OCI-LY7 (cell line): ENCODE data around the gene RAB40C. TPM values are rescaled to one million over a fixed set of nuclear protein-coding genes. Genes with fewer than 3 reads are reported as not detected.

Source experiments
- BruUV-seq: library from RNA; stranded (reverse); fragments of 400-500 nt; replicated peaks from 2 replicates; lab custom pipeline; 2021; lab: Mats Ljungman, UMichigan
- CTCF ChIA-PET: fragments of 300-600 bp; sonication (Branson Sonifier 250); formaldehyde crosslinking; loops from one replicate; lab custom pipeline; 2022; ENCODE audit warnings: antibody characterized with exemption; ENCODE audit not compliant: unreplicated experiment; lab: Charles Lee
- POLR2A ChIA-PET: fragments of 300-600 bp; sonication (Branson Sonifier 250); formaldehyde crosslinking; loops from one replicate; lab custom pipeline; 2022; ENCODE audit warnings: antibody characterized with exemption; lab: Charles Lee
- DNase-seq: peaks from one replicate; pipeline ENCODE4 v3.0.0-alpha.2; 2015; ENCODE audit warnings: low spot score
- H2AFZ ChIP-seq: fragments of 200-600 bp; sonication (generic), shearing (Covaris generic); 2 replicates; pipeline ENCODE4 v1.6.1; 2014; ENCODE audit warnings: mild to moderate bottlenecking, antibody characterized with exemption, low read length, moderate library complexity
- H3K27ac ChIP-seq: fragments of 200-600 bp; sonication (generic); 2 replicates; pipeline ENCODE4 v1.5.1; 2014; ENCODE audit warnings: mixed run types, low read depth, mild to moderate bottlenecking, moderate library complexity, low read length, inconsistent platforms; ENCODE audit not compliant: poor library complexity, severe bottlenecking
- H3K36me3 ChIP-seq: fragments of 200-600 bp; sonication (generic); 2 replicates; pipeline ENCODE4 v1.6.1; 2014; ENCODE audit warnings: mild to moderate bottlenecking, antibody characterized with exemption, low read length, moderate library complexity, mixed read lengths; ENCODE audit not compliant: insufficient read depth
- H3K4me1 ChIP-seq: fragments of 200-600 bp; sonication (generic); 2 replicates; pipeline ENCODE4 v1.5.1; 2014; ENCODE audit warnings: mild to moderate bottlenecking, low read length; ENCODE audit not compliant: insufficient read depth, poor library complexity, severe bottlenecking
- H3K4me2 ChIP-seq: fragments of 200-600 bp; sonication (generic); 2 replicates; pipeline ENCODE4 v1.6.1; 2014; ENCODE audit warnings: mild to moderate bottlenecking, low read length
- H3K4me3 ChIP-seq: fragments of 200-600 bp; sonication (generic); 2 replicates; pipeline ENCODE4 v1.5.1; 2014; ENCODE audit warnings: mild to moderate bottlenecking, low read depth, low read length; ENCODE audit not compliant: poor library complexity, severe bottlenecking
- H3K79me2 ChIP-seq: fragments of 200-600 bp; sonication (generic); 2 replicates; pipeline ENCODE4 v1.6.1; 2016; ENCODE audit warnings: low read depth, mild to moderate bottlenecking, low read length, moderate library complexity, mixed read lengths; ENCODE audit not compliant: insufficient read depth
- H3K9me2 ChIP-seq: fragments of 200-600 bp; sonication (generic); 2 replicates; pipeline ENCODE4 v1.6.1; 2016; ENCODE audit warnings: mild to moderate bottlenecking, low read length, mixed read lengths; ENCODE audit not compliant: insufficient read depth
- H3K9me3 ChIP-seq: fragments of 200-600 bp; sonication (generic); 2 replicates; pipeline ENCODE4 v1.6.1; 2014; ENCODE audit warnings: mild to moderate bottlenecking, mixed run types, low read length, mixed read lengths
- H4K20me1 ChIP-seq: fragments of 200-600 bp; sonication (generic); 2 replicates; pipeline ENCODE4 v1.6.1; 2014; ENCODE audit warnings: mild to moderate bottlenecking, antibody characterized with exemption, low read length, moderate library complexity, mixed read lengths; ENCODE audit not compliant: insufficient read depth
- CTCF ChIP-seq: fragments of 200-600 bp; sonication (generic); conservative IDR thresholded peaks from 2 replicates; pipeline ENCODE4 v1.5.1; 2014; ENCODE audit warnings: mild to moderate bottlenecking, antibody characterized with exemption, low read length, moderate library complexity, mixed read lengths
- EZH2phosphoT487 ChIP-seq: fragments of 200-600 bp; sonication (generic); IDR thresholded peaks from 2 replicates; pipeline ENCODE4 v1.6.1; 2018; ENCODE audit warnings: low read depth, borderline replicate concordance, mild to moderate bottlenecking, mixed run types, antibody characterized with exemption, low read length, moderate library complexity, mixed read lengths
- intact Hi-C: fragments of 100-400 bp; cut with micrococcal nuclease; formaldehyde crosslinking; loops from one replicate; pipeline ENCODE4 v1.10.0; 2022; ENCODE audit not compliant: unreplicated experiment
- total RNA-seq, 2 experiments: library from RNA; depleted of rRNA in 1 of 2; stranded (reverse); fragments of >200 nt in 1 of 2; shearing (Covaris generic) in 1 of 2; gene quantifications; 2 replicates each; pipeline ENCODE4 v1.2.3, GENCODE V29; 2014 to 2022

Gene RAB40C
- total RNA-seq, 2 experiments from 2014 or later, result 19.3 to 20.9 TPM

- no peak for TF ChIP-seq EZH2phosphoT487
- 0 out of 2 replicates have a peak, but pooled peaks have one; percentile 37 for TF ChIP-seq CTCF
- DNase-seq, result no peak
- H3K9me3 ChIP-seq, result no peaks in the 10 kb centered on the region
- no peak overlapping the region for H2AFZ ChIP-seq
- H3K36me3 ChIP-seq, result peaks cover 20% of the 10 kb centered on the region
- H3K4me3 ChIP-seq, result no peak overlapping the region
- POLR2A ChIA-PET, result no interaction called here
- no peaks in the 10 kb centered on the region for H4K20me1 ChIP-seq
- CTCF ChIA-PET, result no interaction called here
- no peaks in the 10 kb centered on the region for H3K4me1 ChIP-seq
- no peaks in the 10 kb centered on the region for H3K79me2 ChIP-seq
- intact Hi-C loops, result no loop called here
- BruUV-seq, result no TSS peak
- no peaks in the 10 kb centered on the region for H3K9me2 ChIP-seq
- no peak overlapping the region for H3K27ac ChIP-seq
- H3K4me2 ChIP-seq, result no peak overlapping the region
Measured at GRCh38 chr16:549544-550263, 40.2 kb upstream of the RAB40C start.

GRCh38 chr16:551210-551609, 38.7 kb upstream of the RAB40C start:
- Histone ChIP-seq H2AFZ (no peak overlapping the region), H3K4me2 (no peak overlapping the region), H3K4me1 (no peaks in the 10 kb centered on the region), H4K20me1 (no peaks in the 10 kb centered on the region), H3K4me3 (no peak overlapping the region), H3K36me3 (peaks cover 20% of the 10 kb centered on the region), H3K27ac (no peak overlapping the region), H3K9me3 (no peaks in the 10 kb centered on the region), H3K9me2 (no peaks in the 10 kb centered on the region), H3K79me2 (no peaks in the 10 kb centered on the region)
- TF ChIP-seq CTCF (no peak), EZH2phosphoT487 (no peak)
- no peak for DNase-seq
- ChIA-PET CTCF (no interaction called here), POLR2A (no interaction called here)
- BruUV-seq, result no TSS peak
- intact Hi-C loops, result no loop called here

- no peak overlapping the region for H3K4me3 ChIP-seq
- no peaks in the 10 kb centered on the region for H3K9me2 ChIP-seq
- no peaks in the 10 kb centered on the region for H3K9me3 ChIP-seq
- no peaks in the 10 kb centered on the region for H4K20me1 ChIP-seq
- BruUV-seq, result no TSS peak
- ChIA-PET POLR2A (no interaction called here), CTCF (no interaction called here)
- no peaks in the 10 kb centered on the region for H3K79me2 ChIP-seq
- intact Hi-C loops, result no loop called here
- no peak overlapping the region for H2AFZ ChIP-seq
- no peak for DNase-seq
- no peak overlapping the region for H3K4me2 ChIP-seq
- H3K36me3 ChIP-seq, result peaks cover 20% of the 10 kb centered on the region
- H3K27ac ChIP-seq, result no peak overlapping the region
- H3K4me1 ChIP-seq, result no peaks in the 10 kb centered on the region
- TF ChIP-seq EZH2phosphoT487, result no peak
- no peak for TF ChIP-seq CTCF
Measured at GRCh38 chr16:552171-552570, 37.7 kb upstream of the RAB40C start.
